IMR-90 (cell line): ENCODE results near the gene SLC2A11. TPM values are rescaled to one million over a fixed set of nuclear protein-coding genes. Genes with fewer than 3 reads are reported as not detected.
A peak's percentile ranks its signal among the peaks of the same experiment; 100 is the strongest.

ENCODE experiments used
- ATAC-seq: fragments of 200-7000 bp; cut with Tn5 transposase; 2 replicates; pipeline ENCODE4 v1.9.1; 2020; ENCODE audit warnings: low read depth, mild to moderate bottlenecking, moderate library complexity
- BruUV-seq: library from RNA; stranded (reverse); fragments of 400-500 nt; replicated peaks from 2 replicates; lab custom pipeline; 2021; lab: Mats Ljungman, UMichigan
- CTCF ChIA-PET: fragments of 300-600 bp; formaldehyde crosslinking; extraction: SDS; loops from one replicate; lab custom pipeline; 2021; ENCODE audit warnings: antibody characterized with exemption; lab: Yijun Ruan, JAX
- POLR2A ChIA-PET: fragments of 300-600 bp; sonication (Branson Sonifier 250); formaldehyde crosslinking; loops from one replicate; lab custom pipeline; 2022; ENCODE audit warnings: antibody characterized with exemption; ENCODE audit not compliant: unreplicated experiment; lab: Charles Lee
- DNase-seq: peaks from one replicate; pipeline ENCODE4 v3.0.0; 2013
- H2AFZ ChIP-seq: replicated peaks from 2 replicates; pipeline ENCODE3; 2013; ENCODE audit warnings: low read length, mild to moderate bottlenecking; ENCODE audit not compliant: poor library complexity
- H2AK5ac ChIP-seq: 2 replicates; pipeline ENCODE4 v1.6.1; 2013; ENCODE audit warnings: low read depth, low read length, inconsistent platforms
- H2AK9ac ChIP-seq: replicated peaks from 2 replicates; pipeline ENCODE3; 2013; ENCODE audit warnings: mild to moderate bottlenecking, low read depth, low read length, moderate library complexity; ENCODE audit not compliant: poor library complexity
- H2BK120ac ChIP-seq: 2 replicates; pipeline ENCODE4 v1.6.1; 2013; ENCODE audit warnings: low read depth, low read length, inconsistent platforms
- H2BK15ac ChIP-seq: 3 replicates; pipeline ENCODE4 v1.6.1; 2013; ENCODE audit warnings: low read depth, low read length, inconsistent platforms
- H2BK20ac ChIP-seq: 2 replicates; pipeline ENCODE4 v1.6.1; 2013; ENCODE audit warnings: low read depth, mild to moderate bottlenecking, inconsistent platforms, low read length, moderate library complexity
- H2BK5ac ChIP-seq: 2 replicates; pipeline ENCODE4 v1.6.1; 2013; ENCODE audit warnings: mild to moderate bottlenecking, low read depth, low read length, inconsistent platforms; ENCODE audit not compliant: poor library complexity, severe bottlenecking
- H3K14ac ChIP-seq: replicated peaks from 2 replicates; pipeline ENCODE4 v1.6.1; 2013; ENCODE audit warnings: low read depth, low read length, inconsistent platforms
- H3K18ac ChIP-seq: 2 replicates; pipeline ENCODE4 v1.6.1; 2013; ENCODE audit warnings: low read depth, low read length, control low read depth
- H3K23ac ChIP-seq: 2 replicates; pipeline ENCODE4 v1.6.1; 2013; ENCODE audit warnings: low read depth, low read length, inconsistent platforms
- H3K27ac ChIP-seq: 2 replicates; pipeline ENCODE4 v1.5.1; 2013; ENCODE audit warnings: mild to moderate bottlenecking, control low read depth, low read length; ENCODE audit not compliant: insufficient read depth
- H3K27me3 ChIP-seq: 2 replicates; pipeline ENCODE4 v1.6.1; 2013; ENCODE audit warnings: low read length; ENCODE audit not compliant: control insufficient read depth, insufficient read depth
- H3K36me3 ChIP-seq: 2 replicates; pipeline ENCODE4 v1.6.1; 2013; ENCODE audit warnings: low read length, mixed read lengths; ENCODE audit not compliant: control insufficient read depth, insufficient read depth
- H3K4ac ChIP-seq: 2 replicates; pipeline ENCODE4 v1.6.1; 2013; ENCODE audit warnings: low read depth, low read length, inconsistent platforms
- H3K4me1 ChIP-seq: 2 replicates; pipeline ENCODE4 v1.6.1; 2013; ENCODE audit warnings: low read length, mixed read lengths; ENCODE audit not compliant: control insufficient read depth, insufficient read depth
- H3K4me2 ChIP-seq: 2 replicates; pipeline ENCODE4 v1.6.1; 2013; ENCODE audit warnings: low read depth, mild to moderate bottlenecking, control low read depth, low read length, moderate library complexity
- H3K4me3 ChIP-seq: 2 replicates; pipeline ENCODE4 v1.5.1; 2013; ENCODE audit warnings: low read depth, mild to moderate bottlenecking, control low read depth, low read length, moderate library complexity; ENCODE audit not compliant: insufficient read depth
- H3K56ac ChIP-seq: 2 replicates; pipeline ENCODE4 v1.6.1; 2013; ENCODE audit warnings: low read length, inconsistent platforms; ENCODE audit not compliant: insufficient read depth; ENCODE audit errors: extremely low read depth
- H3K79me1 ChIP-seq, 2 experiments: 2 replicates each; pipeline ENCODE4 v1.6.1; 2013; ENCODE audit warnings: low read length in 2 of 2, inconsistent platforms in 1 of 2, low read depth in 1 of 2
- H3K9ac ChIP-seq: 2 replicates; pipeline ENCODE4 v1.6.1; 2013; ENCODE audit warnings: low read depth, low read length, control low read depth
- H3K9me1 ChIP-seq: 2 replicates; pipeline ENCODE4 v1.6.1; 2013; ENCODE audit warnings: low read length, inconsistent platforms; ENCODE audit not compliant: insufficient read depth
- H3K9me3 ChIP-seq: 2 replicates; pipeline ENCODE4 v1.6.1; 2013; ENCODE audit warnings: low read length; ENCODE audit not compliant: control insufficient read depth, insufficient read depth
- H4K20me1 ChIP-seq: 2 replicates; pipeline ENCODE4 v1.6.1; 2013; ENCODE audit warnings: low read length, inconsistent platforms; ENCODE audit not compliant: insufficient read depth
- H4K5ac ChIP-seq: 2 replicates; pipeline ENCODE4 v1.6.1; 2013; ENCODE audit warnings: mild to moderate bottlenecking, low read depth, low read length, control low read depth
- H4K8ac ChIP-seq, 2 experiments: 2 replicates each; pipeline ENCODE4 v1.6.1; 2013; ENCODE audit warnings: low read depth in 2 of 2, low read length in 2 of 2, control low read depth in 1 of 2, inconsistent platforms in 1 of 2
- H4K91ac ChIP-seq: 2 replicates; pipeline ENCODE4 v1.6.1; 2013; ENCODE audit warnings: low read depth, low read length, inconsistent platforms; ENCODE audit not compliant: insufficient read depth
- CHD1 ChIP-seq: IDR thresholded peaks from 2 replicates; pipeline ENCODE4 v1.6.1; 2012; ENCODE audit warnings: low read depth, low read length, improper control_type of control experiment
- CTCF ChIP-seq: conservative IDR thresholded peaks from 2 replicates; pipeline ENCODE4 v1.5.1; 2012; ENCODE audit warnings: mild to moderate bottlenecking, low read depth, low read length, improper control_type of control experiment
- ELK1 ChIP-seq: fragments of 150-350 bp; IDR thresholded peaks from 2 replicates; pipeline ENCODE4 v1.6.1; 2016; ENCODE audit warnings: low read depth, mild to moderate bottlenecking, low read length, moderate library complexity, borderline replicate concordance
- FOS ChIP-seq: fragments of 150-350 bp; IDR thresholded peaks from 2 replicates; pipeline ENCODE4 v1.6.1; 2016; ENCODE audit warnings: low read depth, low read length
- MAZ ChIP-seq: IDR thresholded peaks from 2 replicates; pipeline ENCODE4 v1.6.1; 2012; ENCODE audit warnings: low read depth, mild to moderate bottlenecking, low read length, improper control_type of control experiment, moderate library complexity, borderline replicate concordance
- MXI1 ChIP-seq: IDR thresholded peaks from 2 replicates; pipeline ENCODE4 v1.6.1; 2012; ENCODE audit warnings: low read depth, mild to moderate bottlenecking, low read length, moderate library complexity, borderline replicate concordance
- NFE2L2 ChIP-seq: fragments of 150-350 bp; IDR thresholded peaks from 2 replicates; pipeline ENCODE4 v1.6.1; 2016; ENCODE audit warnings: low read depth, mild to moderate bottlenecking, low read length
- POLR2A ChIP-seq: IDR thresholded peaks from 2 replicates; pipeline ENCODE4 v1.6.1; 2012; ENCODE audit warnings: mild to moderate bottlenecking, low read depth, low read length
- RAD21 ChIP-seq: IDR thresholded peaks from 2 replicates; pipeline ENCODE4 v1.6.1; 2012; ENCODE audit warnings: low read length, improper control_type of control experiment
- RFX5 ChIP-seq: IDR thresholded peaks from 2 replicates; pipeline ENCODE4 v1.8.0; 2012; ENCODE audit warnings: low read depth, mild to moderate bottlenecking, low read length, moderate library complexity
- SMC3 ChIP-seq: fragments of 150-350 bp; IDR thresholded peaks from 2 replicates; pipeline ENCODE4 v1.6.1; 2016; ENCODE audit warnings: low read depth, mild to moderate bottlenecking, antibody characterized with exemption, low read length, moderate library complexity
- WGBS, 2 experiments: methylation state at CpG; one replicate each; pipeline versions ENCODE4 v1.1.5 to v1.1.7; 2013; ENCODE audit warnings: missing lambda C conversion rate in 2 of 2; ENCODE audit not compliant: insufficient read length in 1 of 2; ENCODE audit errors: extremely low coverage in 2 of 2; 5-methylcytosine and 5-hydroxymethylcytosine counted together
- dilution Hi-C: fragments of 300-500 bp; cut with HindIII; formaldehyde crosslinking; loops from one replicate; pipeline ENCODE4 v1.14.3; 2018; ENCODE audit warnings: low sequenced_read_pairs; ENCODE audit not compliant: unreplicated experiment
- in situ Hi-C: fragments of 300-500 bp; cut with MboI; formaldehyde crosslinking; loops from 3 replicates; pipeline ENCODE4 v1.14.3; 2019; ENCODE audit warnings: low sequenced_read_pairs, inconsistent platforms, mixed read lengths
- intact Hi-C: fragments of 100-400 bp; cut with micrococcal nuclease; formaldehyde crosslinking; loops from 2 replicates; pipeline ENCODE4 v1.10.0; 2022
- polyA plus RNA-seq, 3 experiments: library from polyadenylated mRNA; depleted of rRNA; stranded (reverse); fragments of >200 nt; gene quantifications; 2 replicates each; pipeline ENCODE4 v1.2.3, GENCODE V29; 2012; ENCODE audit warnings: low replicate concordance in 1 of 3
- total RNA-seq: library from RNA; depleted of rRNA; stranded (reverse); fragments of >200 nt; gene quantifications from 2 replicates; pipeline ENCODE4 v1.2.3, GENCODE V29; 2012

The SLC2A11 gene
- total and polyA plus RNA-seq, 2 of the 4 experiments (the other 2 are of a cell fraction): 3.2 to 8.7 TPM

GRCh38 chr22:23849009-23850006, 8.4 kb upstream of the SLC2A11 start:
- Histone ChIP-seq H3K4me2 (peak overlapping the region; percentile 79), H3K4me1 (peaks cover 17% of the 10 kb centered on the region)
- dilution Hi-C loops: no loop called here

More at GRCh38 chr22:23849009-23850006, 8.4 kb upstream of the SLC2A11 start:
- Histone ChIP-seq H2BK15ac (no peak overlapping the region; the same call in 2 of the 3 replicates), H4K5ac (no peak overlapping the region), H2BK5ac (no peak overlapping the region), H3K27me3 (no peaks in the 10 kb centered on the region), H3K4ac (no peak overlapping the region), H2AFZ (peak overlapping the region; percentile 85), H4K91ac (no peak overlapping the region), H3K36me3 (no peaks in the 10 kb centered on the region), H3K9me1 (no peaks in the 10 kb centered on the region), H3K56ac (no peak overlapping the region), H2AK9ac (peak overlapping the region; percentile 2), H4K20me1 (no peaks in the 10 kb centered on the region), H3K79me1 (no peaks in the 10 kb centered on the region), H3K9me3 (no peaks in the 10 kb centered on the region), H3K27ac (no peak overlapping the region), H4K8ac (peak overlapping the region in 1 of 2 experiments; percentile 44; a peak in 1 of 4 replicates), H2BK120ac (no peak overlapping the region), H3K18ac (no peak overlapping the region), H3K4me3 (no peak overlapping the region), H2BK20ac (0 out of 2 replicates have a peak overlapping the region, but pooled peaks have one; percentile 8), H3K23ac (no peak overlapping the region), H3K14ac (no peak overlapping the region), H2AK5ac (peak overlapping the region; percentile 58; the same call in 1 of the 2 replicates), H3K9ac (no peak overlapping the region)
- peak; percentile 98 for ATAC-seq
- ChIA-PET POLR2A (interaction anchor here (0.6 kb wide), 1 partner anchor 97 kb away, joined by 3 read pairs; no protein-coding TSS in a partner anchor), CTCF (interaction anchor here (0.6 to 1.4 kb wide), 13 partner anchors 8 to 463 kb away, joined by 3 to 10 read pairs (median 5); partner anchors contain the start of genes CHCHD10 and SLC2A11)
- intact Hi-C loops: loop anchor here (5.0 kb wide), 3 partner anchors 77 to 307 kb away; partner anchors contain the start of gene MMP11
- TF ChIP-seq SMC3: peak; percentile 83
- no peak for TF ChIP-seq RFX5
- TF ChIP-seq POLR2A: peak; percentile 48; the same call in 1 of the 2 replicates
- no peak for TF ChIP-seq MXI1
- peak; percentile 98 for TF ChIP-seq RAD21
- TF ChIP-seq FOS: no peak
- TF ChIP-seq CTCF: peak; percentile 99
- TF ChIP-seq MAZ: peak; percentile 41; the same call in 1 of the 2 replicates
- TF ChIP-seq NFE2L2: no peak
- no peak for TF ChIP-seq CHD1
- TF ChIP-seq ELK1: no peak
- 33% methylated on average over 13 of the region's 62 CpGs; no CpG with 5 or more reads in 1 of the 2 experiments for WGBS, 2 experiments
- BruUV-seq: no TSS peak
- DNase-seq: peak; percentile 51
- in situ Hi-C loops: loop anchor here (10.0 kb wide), 2 partner anchors 225 to 325 kb away; no protein-coding TSS in a partner anchor
